GM23248 (cell line): ENCODE measurements around the gene KCNV2.

Experiments
- EZH2 ChIP-seq: fragments of 200-600 bp; sonication (generic); IDR thresholded peaks from 2 replicates; pipeline ENCODE4 v1.6.1; 2018; ENCODE audit warnings: antibody characterized with exemption, mild to moderate bottlenecking; ENCODE audit not compliant: insufficient read depth, poor library complexity, severe bottlenecking
- EZH2phosphoT487 ChIP-seq: fragments of 200-600 bp; sonication (generic); IDR thresholded peaks from 2 replicates; pipeline ENCODE4 v1.6.1; 2018; ENCODE audit warnings: antibody characterized with exemption, moderate library complexity, mild to moderate bottlenecking, low read depth; ENCODE audit not compliant: insufficient read depth

GRCh38 chr9:2758162-2758897, 41.0 kb downstream of the KCNV2 start:
- TF ChIP-seq EZH2 (no peak), EZH2phosphoT487 (no peak)
